ENCODE measurements around the gene IRS2. TPM values are rescaled to one million over a fixed set of nuclear protein-coding genes. Genes with fewer than 3 reads are reported as not detected.

Gene IRS2
- total and polyA plus RNA-seq, 9 donors, result 14.6 to 40.9 (median 26.6) TPM

DNA sequence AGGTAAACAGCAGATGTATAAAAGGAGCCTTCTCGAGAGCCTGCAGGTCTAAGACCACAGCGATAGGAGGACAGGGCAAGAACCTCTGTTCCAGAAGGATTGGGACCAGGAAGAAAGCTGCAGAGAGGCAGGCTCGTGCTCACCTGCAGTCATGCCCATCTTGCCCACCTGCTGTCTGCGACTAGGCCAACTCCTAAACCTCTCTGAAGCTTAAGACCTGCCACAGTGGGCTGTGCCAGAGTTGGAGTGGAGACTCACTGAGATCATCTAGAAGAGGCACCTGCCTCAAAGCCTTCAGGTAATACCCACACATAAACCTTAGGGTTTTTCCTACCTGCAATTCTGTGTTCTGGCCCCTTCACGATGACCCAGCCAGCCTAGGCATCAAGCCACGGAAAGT lies 68.7 kb downstream of the IRS2 start:
- intact Hi-C loops (cut with DNase I), result no loop called here
- H3K36me3 ChIP-seq, result no peaks in the 10 kb centered on the region
- no peak for TF ChIP-seq POLR2A (IDR thresholded peaks at IDR 0.05)
- TF ChIP-seq CTCF (IDR thresholded peaks at IDR 0.05), result no peak
- no peak for TF ChIP-seq EP300 (IDR thresholded peaks at IDR 0.05)
- H3K27me3 ChIP-seq, result no peaks in the 10 kb centered on the region
- H3K27ac ChIP-seq, result no peak overlapping the region
- H3K4me1 ChIP-seq (ENCODE audit: insufficient read depth), result no peaks in the 10 kb centered on the region
- no peak overlapping the region for H3K4me3 ChIP-seq
- WGBS, 3 donors, result 95 to 97% (median 96%) methylated on average over 6 of the region's 6 CpGs
- no peak for DNase-seq
- H3K9me3 ChIP-seq, result no peaks in the 10 kb centered on the region

DNA sequence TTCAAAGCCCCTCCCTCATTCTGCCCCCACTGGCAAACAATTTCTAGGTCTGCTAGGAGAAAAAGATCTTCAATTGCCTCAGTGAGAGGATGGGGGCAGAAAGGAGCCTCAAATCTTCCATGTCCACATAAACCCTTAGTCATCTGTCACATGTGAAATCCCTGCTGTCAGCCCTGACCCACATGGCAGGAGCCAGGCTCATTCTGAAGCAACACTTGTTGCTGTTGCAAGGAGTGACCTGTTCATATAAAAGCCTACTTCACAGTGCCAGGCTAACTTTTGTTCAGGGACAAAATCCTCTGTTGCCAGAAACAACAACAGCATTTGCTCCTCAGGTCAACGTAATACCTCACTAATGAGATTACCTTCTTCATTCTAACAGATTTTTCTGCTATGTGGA lies 70.5 kb downstream of the IRS2 start:
- DNase-seq, result no peak
- Histone ChIP-seq H3K27me3 (no peaks in the 10 kb centered on the region), H3K9me3 (no peaks in the 10 kb centered on the region), H3K4me1 (ENCODE audit: insufficient read depth) (no peaks in the 10 kb centered on the region), H3K27ac (no peak overlapping the region), H3K4me3 (no peak overlapping the region), H3K36me3 (no peaks in the 10 kb centered on the region)
- intact Hi-C loops (cut with DNase I), result no loop called here
- WGBS, 3 donors, result 86 to 97% (median 96%) methylated on average over 1 of the region's 1 CpG
- TF ChIP-seq CTCF (IDR thresholded peaks at IDR 0.05) (no peak), POLR2A (IDR thresholded peaks at IDR 0.05) (no peak), EP300 (IDR thresholded peaks at IDR 0.05) (no peak)

DNA sequence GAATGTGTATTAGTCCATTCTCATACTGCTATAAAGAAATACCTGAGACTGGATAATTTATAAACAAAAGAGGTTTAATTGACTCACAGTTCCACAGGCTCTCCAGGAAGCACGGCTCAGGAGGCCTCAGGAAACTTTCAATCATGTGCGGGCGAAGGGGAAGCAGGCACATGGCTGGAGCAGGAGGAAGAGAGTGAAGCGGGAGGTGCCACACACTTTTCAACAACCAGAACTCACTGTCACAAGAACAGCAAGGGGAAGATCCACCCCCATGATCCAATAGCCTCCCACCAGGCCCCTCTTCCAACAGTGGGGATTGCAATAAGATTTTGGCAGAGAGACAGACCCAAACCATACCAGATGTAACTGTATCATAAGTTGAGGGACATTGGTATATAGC lies 72.7 kb downstream of the IRS2 start:
- H3K9me3 ChIP-seq, result no peaks in the 10 kb centered on the region
- 81 to 94% (median 93%) methylated on average over 4 of the region's 4 CpGs for WGBS, 3 donors
- intact Hi-C loops (cut with DNase I), result no loop called here
- H3K4me3 ChIP-seq, result no peak overlapping the region
- TF ChIP-seq EP300 (IDR thresholded peaks at IDR 0.05) (no peak), POLR2A (IDR thresholded peaks at IDR 0.05) (no peak), CTCF (IDR thresholded peaks at IDR 0.05) (no peak)
- no peaks in the 10 kb centered on the region for H3K36me3 ChIP-seq
- H3K27ac ChIP-seq, result no peak overlapping the region
- no peaks in the 10 kb centered on the region for H3K27me3 ChIP-seq
- H3K4me1 ChIP-seq (ENCODE audit: insufficient read depth), result no peaks in the 10 kb centered on the region
- no peak for DNase-seq

GRCh38 chr13:109712124-109712722 lies 74.2 kb downstream of the IRS2 start:
- H3K27ac ChIP-seq, result no peak overlapping the region
- intact Hi-C loops (cut with DNase I), result no loop called here
- 64 to 84% (median 75%) methylated on average over 9 of the region's 9 CpGs for WGBS, 3 donors

More at GRCh38 chr13:109712124-109712722, 74.2 kb downstream of the IRS2 start:
- no peak for DNase-seq
- Histone ChIP-seq H3K4me1 (ENCODE audit: insufficient read depth) (no peaks in the 10 kb centered on the region), H3K27me3 (no peaks in the 10 kb centered on the region), H3K36me3 (no peaks in the 10 kb centered on the region), H3K9me3 (no peaks in the 10 kb centered on the region), H3K4me3 (no peak overlapping the region)
- TF ChIP-seq EP300 (IDR thresholded peaks at IDR 0.05) (no peak), CTCF (IDR thresholded peaks at IDR 0.05) (no peak), POLR2A (IDR thresholded peaks at IDR 0.05) (no peak)
